A549 (cell line): ENCODE measurements around the gene ZNF536. TPM values are rescaled to one million over a fixed set of nuclear protein-coding genes. Genes with fewer than 3 reads are reported as not detected.

Experiments
- ATAC-seq, 2 experiments: fragments of 200-7000 bp in 1 of 2; fragments of >200 bp in 1 of 2; cut with Nextera tagmentation in 1 of 2; cut with Tn5 transposase in 1 of 2; 3 replicates each; pipeline versions ENCODE4 v1.8.0 to v1.9.1; 2018 to 2020; ENCODE audit warnings: mild to moderate bottlenecking in 1 of 2, moderate library complexity in 1 of 2
- CTCF ChIA-PET: fragments of 300-600 bp; sonication (Branson Sonifier 250); formaldehyde crosslinking; extraction: SDS; loops from one replicate; lab custom pipeline; 2021; ENCODE audit warnings: antibody characterized with exemption, inconsistent platforms; lab: Yijun Ruan, JAX
- POLR2A ChIA-PET: fragments of 350-600 bp; formaldehyde crosslinking; extraction: SDS; loops from one replicate; lab custom pipeline; 2021; ENCODE audit warnings: antibody characterized with exemption, inconsistent platforms; lab: Yijun Ruan, JAX
- DNase-seq, 2 experiments: peaks; one replicate each; pipeline versions ENCODE4 v3.0.0 to v3.0.0-alpha.2; 2011 to 2016; ENCODE audit warnings: low read depth in 1 of 2, low spot score in 1 of 2
- FAIRE-seq: peaks from 2 replicates; lab custom pipeline; 2011; peaks lifted over from hg19 to GRCh38; lab: Jason Lieb, UNC
- H3K27ac ChIP-seq, 2 experiments: fragments of >200 bp; sonication (Bioruptor Twin); formaldehyde crosslinking; 3 replicates each; pipeline ENCODE4 v1.5.1; 2016 to 2017
- H3K4me1 ChIP-seq: fragments of >200 bp; sonication (Bioruptor Twin); formaldehyde crosslinking; 3 replicates; pipeline ENCODE4 v1.6.1; 2016
- H3K4me2 ChIP-seq: fragments of >200 bp; sonication (Bioruptor Twin); formaldehyde crosslinking; 3 replicates; pipeline ENCODE4 v1.6.1; 2016
- H3K4me3 ChIP-seq: fragments of >200 bp; sonication (Bioruptor Twin); formaldehyde crosslinking; 3 replicates; pipeline ENCODE4 v1.5.1; 2016
- H3K9me3 ChIP-seq: fragments of >200 bp; sonication (Bioruptor Twin); formaldehyde crosslinking; 3 replicates; pipeline ENCODE4 v1.6.1; 2016
- CBX2 ChIP-seq: fragments of 200-600 bp; sonication (generic); IDR thresholded peaks from 2 replicates; pipeline ENCODE4 v1.6.1; 2016; ENCODE audit warnings: low read depth, mild to moderate bottlenecking, borderline replicate concordance
- CHD4 ChIP-seq: fragments of 200-600 bp; sonication (generic); IDR thresholded peaks from 2 replicates; pipeline ENCODE4 v1.6.1; 2016; ENCODE audit warnings: antibody characterized with exemption, mild to moderate bottlenecking, borderline replicate concordance
- EP300 ChIP-seq, 2 experiments: fragments of >200 bp; sonication (Bioruptor Twin); formaldehyde crosslinking; IDR thresholded peaks; 2 replicates in 1 of 2; 3 replicates in 1 of 2; pipeline ENCODE4 v1.6.1; 2016 to 2017
- FOSB ChIP-seq: fragments of 250-450 bp; sonication (Bioruptor Pico); IDR thresholded peaks from 2 replicates; pipeline ENCODE4 v1.5.0; 2020; ENCODE audit warnings: mild to moderate bottlenecking, moderate library complexity
- HDAC2 ChIP-seq: fragments of 200-600 bp; sonication (generic); IDR thresholded peaks from 2 replicates; pipeline ENCODE4 v1.6.1; 2016
- JUNB ChIP-seq: fragments of >200 bp; sonication (Bioruptor Twin); formaldehyde crosslinking; IDR thresholded peaks from 2 replicates; pipeline ENCODE4 v1.6.1; 2016
- KDM5A ChIP-seq: fragments of 200-600 bp; sonication (generic); IDR thresholded peaks from 2 replicates; pipeline ENCODE4 v1.6.1; 2016; ENCODE audit warnings: antibody characterized with exemption, mild to moderate bottlenecking
- MAX ChIP-seq: IDR thresholded peaks from 2 replicates; pipeline ENCODE4 v1.6.1; 2012
- NFE2L2 ChIP-seq: fragments of 150-350 bp; conservative IDR thresholded peaks from 2 replicates; pipeline ENCODE4 v1.6.1; 2014; ENCODE audit warnings: low read length
- NPAS2 ChIP-seq: fragments of 250-450 bp; sonication (Bioruptor Pico); IDR thresholded peaks from 2 replicates; pipeline ENCODE4 v1.8.0; 2022; ENCODE audit warnings: mild to moderate bottlenecking, moderate library complexity, borderline replicate concordance
- NR3C1 ChIP-seq: fragments of >200 bp; sonication (Bioruptor Twin); formaldehyde crosslinking; IDR thresholded peaks from 3 replicates; pipeline ENCODE4 v1.6.1; 2017
- PBX3 ChIP-seq: IDR thresholded peaks from 2 replicates; pipeline ENCODE4 v1.6.1; 2012
- POLR2AphosphoS2 ChIP-seq: conservative IDR thresholded peaks from 2 replicates; pipeline ENCODE4 v1.6.1; 2012; ENCODE audit warnings: low read length, improper control_type of control experiment, inconsistent platforms
- RARB ChIP-seq: fragments of 250-450 bp; sonication (Bioruptor Pico); IDR thresholded peaks from 2 replicates; pipeline ENCODE4 v1.8.0; 2021; ENCODE audit warnings: mild to moderate bottlenecking, moderate library complexity
- REST ChIP-seq: fragments of 200-600 bp; sonication (generic); IDR thresholded peaks from 2 replicates; pipeline ENCODE4 v1.6.1; 2016; ENCODE audit warnings: antibody characterized with exemption, mild to moderate bottlenecking, moderate library complexity
- RNF2 ChIP-seq: fragments of 200-600 bp; sonication (generic); IDR thresholded peaks from 2 replicates; pipeline ENCODE4 v1.6.1; 2016; ENCODE audit warnings: low read depth, mild to moderate bottlenecking, antibody characterized with exemption, moderate library complexity, borderline replicate concordance
- SREBF2 ChIP-seq: fragments of 450-650 bp; IDR thresholded peaks from 2 replicates; pipeline ENCODE4 v1.6.1; 2014; ENCODE audit warnings: mild to moderate bottlenecking, moderate library complexity
- USF2 ChIP-seq: fragments of 450-650 bp; IDR thresholded peaks from 2 replicates; pipeline ENCODE4 v1.6.1; 2014; ENCODE audit warnings: antibody characterized with exemption
- ZC3H11A ChIP-seq: fragments of 450-650 bp; IDR thresholded peaks from 2 replicates; pipeline ENCODE4 v1.6.1; 2014; ENCODE audit warnings: antibody characterized with exemption, mild to moderate bottlenecking
- ZFP36 ChIP-seq: fragments of 450-650 bp; IDR thresholded peaks from 2 replicates; pipeline ENCODE4 v1.6.1; 2014; ENCODE audit warnings: borderline replicate concordance; ENCODE audit not compliant: partially characterized antibody
- ZSCAN20 ChIP-seq: fragments of 250-450 bp; sonication (Bioruptor Pico); IDR thresholded peaks from 2 replicates; pipeline ENCODE4 v1.8.0; 2022; ENCODE audit warnings: mild to moderate bottlenecking, moderate library complexity
- WGBS: methylation state at CpG from one replicate; pipeline ENCODE4 v1.1.6; 2017; ENCODE audit errors: missing lambda C conversion rate; 5-methylcytosine and 5-hydroxymethylcytosine counted together
- polyA plus RNA-seq, 4 experiments: library from polyadenylated mRNA; depleted of rRNA in 3 of 4; stranded (reverse); fragments of >200 nt; fragmentation: RNase III in 1 of 4; extraction: RNeasy Plus Mini Kit Qiagen cat#74134 plus additional on column Dnase treatment in 1 of 4; gene quantifications; 2 replicates in 3 of 4; 3 replicates in 1 of 4; pipeline ENCODE4 v1.2.3, GENCODE V29; 2011 to 2017

ZNF536 gene
- polyA plus RNA-seq, 2 of the 4 experiments (the other 2 are of a cell fraction) = not detected

GRCh38 chr19:30473334-30473867 is 101.2 kb downstream of the ZNF536 start (continued):
- TF ChIP-seq REST (no peak), NPAS2 (CRISPR knock-in tag) (no peak), SREBF2 (no peak), CHD4 (no peak), KDM5A (no peak), FOSB (CRISPR knock-in tag) (no peak), POLR2AphosphoS2 (no peak)

GRCh38 chr19:30476997-30477396 is 104.8 kb downstream of the ZNF536 start:
- CTCF ChIA-PET = interaction anchor here (1.1 kb wide), 1 partner anchor 45 kb away, joined by 4 read pairs; no protein-coding TSS in a partner anchor
- Histone ChIP-seq H3K4me1 (no peaks in the 10 kb centered on the region), H3K9me3 (no peaks in the 10 kb centered on the region), H3K4me2 (no peak overlapping the region), H3K4me3 (no peak overlapping the region), H3K27ac (no peak overlapping the region)
- DNase-seq = no peak
- POLR2A ChIA-PET = no interaction called here
- no peak for ATAC-seq
- WGBS = under 1% methylated on average over 2 of the region's 2 CpGs
- no peak for FAIRE-seq
- no peak for TF ChIP-seq ZSCAN20
- no peak for TF ChIP-seq RARB (CRISPR knock-in tag)
- no peak for TF ChIP-seq RNF2
- no peak for TF ChIP-seq NR3C1
- TF ChIP-seq JUNB = no peak
- no peak for TF ChIP-seq MAX
- TF ChIP-seq USF2 = no peak
- TF ChIP-seq ZFP36 = no peak
- TF ChIP-seq SREBF2 = no peak
- TF ChIP-seq PBX3 = no peak
- TF ChIP-seq REST = no peak
- no peak for TF ChIP-seq HDAC2
- no peak for TF ChIP-seq ZC3H11A
- no peak for TF ChIP-seq NFE2L2
- TF ChIP-seq CBX2 = no peak
- TF ChIP-seq EP300 (IDR thresholded peaks at IDR 0.05) = no peak
